HepG2 (cell line): ENCODE results near the gene GYS1. TPM values are rescaled to one million over a fixed set of nuclear protein-coding genes. Genes with fewer than 3 reads are reported as not detected.

Source experiments
- ATAD3A ChIP-seq: sonication (generic); formaldehyde crosslinking; IDR thresholded peaks from 2 replicates; pipeline ENCODE4 v1.4.0; 2020; ENCODE audit warnings: missing genetic modification reagents
- BRD4 ChIP-seq: sonication (generic); formaldehyde crosslinking; IDR thresholded peaks from 2 replicates; pipeline ENCODE4 v1.4.0; 2020; ENCODE audit warnings: missing genetic modification reagents
- E2F1 ChIP-seq: sonication (generic); formaldehyde crosslinking; IDR thresholded peaks from 2 replicates; pipeline ENCODE4 v1.5.0; 2020; ENCODE audit warnings: missing genetic modification reagents
- EED ChIP-seq: sonication (generic); formaldehyde crosslinking; IDR thresholded peaks from 2 replicates; pipeline ENCODE4 v1.5.0; 2020; ENCODE audit warnings: mild to moderate bottlenecking, missing genetic modification reagents
- FOXO1 ChIP-seq: sonication (generic); formaldehyde crosslinking; IDR thresholded peaks from 2 replicates; pipeline ENCODE4 v1.4.0; 2020; ENCODE audit warnings: missing genetic modification reagents
- GABPB1 ChIP-seq: IDR thresholded peaks from 2 replicates; pipeline ENCODE4 v1.6.1; 2016; ENCODE audit warnings: mild to moderate bottlenecking, missing genetic modification reagents, moderate library complexity, missing compliant biosample characterization
- HOXA7 ChIP-seq: sonication (generic); formaldehyde crosslinking; IDR thresholded peaks from 2 replicates; pipeline ENCODE4 v1.8.1; 2022; ENCODE audit warnings: mild to moderate bottlenecking, missing genetic modification reagents, moderate library complexity
- ISL2 ChIP-seq: sonication (generic); formaldehyde crosslinking; IDR thresholded peaks from 2 replicates; pipeline ENCODE4 v1.5.0; 2020; ENCODE audit warnings: missing genetic modification reagents
- NFYC ChIP-seq: IDR thresholded peaks from 2 replicates; pipeline ENCODE4 v1.6.1; 2016; ENCODE audit warnings: missing genetic modification reagents, missing compliant biosample characterization
- RAD21 ChIP-seq: fragments of 450-650 bp; formaldehyde crosslinking; IDR thresholded peaks from 2 replicates; pipeline ENCODE4 v1.5.0; 2020; ENCODE audit warnings: mild to moderate bottlenecking
- RCOR2 ChIP-seq: IDR thresholded peaks from 2 replicates; pipeline ENCODE4 v1.6.1; 2016; ENCODE audit warnings: missing biosample characterization, missing genetic modification reagents
- RFXAP ChIP-seq: sonication (generic); formaldehyde crosslinking; IDR thresholded peaks from 2 replicates; pipeline ENCODE4 v1.4.0; 2020; ENCODE audit warnings: missing genetic modification reagents, borderline replicate concordance
- TEAD2 ChIP-seq: sonication (generic); formaldehyde crosslinking; IDR thresholded peaks from 2 replicates; pipeline ENCODE4 v1.9.0; 2021; ENCODE audit warnings: missing genetic modification reagents
- THYN1 ChIP-seq: sonication (generic); formaldehyde crosslinking; IDR thresholded peaks from 2 replicates; pipeline ENCODE4 v1.8.1; 2023; ENCODE audit warnings: low read depth, mild to moderate bottlenecking, moderate library complexity, missing genetic modification reagents, borderline replicate concordance
- ZFAT ChIP-seq: sonication (generic); formaldehyde crosslinking; conservative IDR thresholded peaks from 2 replicates; pipeline ENCODE4 v1.8.1; 2023; ENCODE audit warnings: missing genetic modification reagents, inconsistent platforms
- ZFP36L1 ChIP-seq: sonication (generic); formaldehyde crosslinking; IDR thresholded peaks from 2 replicates; pipeline ENCODE4 v1.8.0; 2022; ENCODE audit warnings: mild to moderate bottlenecking, missing genetic modification reagents, moderate library complexity
- ZNF205 ChIP-seq: IDR thresholded peaks from 2 replicates; pipeline ENCODE4 v1.6.1; 2018; ENCODE audit warnings: missing biosample characterization, missing genetic modification reagents
- ZNF460 ChIP-seq: sonication (generic); formaldehyde crosslinking; IDR thresholded peaks from 2 replicates; pipeline ENCODE4 v1.5.1; 2020; ENCODE audit warnings: missing genetic modification reagents, mild to moderate bottlenecking, borderline replicate concordance
- ZSCAN25 ChIP-seq: sonication (generic); formaldehyde crosslinking; IDR thresholded peaks from 2 replicates; pipeline ENCODE4 v1.8.0; 2022; ENCODE audit warnings: mild to moderate bottlenecking, missing genetic modification reagents
- ZSCAN31 ChIP-seq: sonication (generic); formaldehyde crosslinking; IDR thresholded peaks from 2 replicates; pipeline ENCODE4 v1.5.0; 2020; ENCODE audit warnings: low read depth, mild to moderate bottlenecking, missing genetic modification reagents
- polyA plus RNA-seq, 8 experiments: library from polyadenylated mRNA; depleted of rRNA in 3 of 8; stranded (reverse) in 7 of 8; unstranded in 1 of 8; fragments of >200 nt; fragmentation: Illumina TruSeq in 4 of 8; extraction: Trizol in 4 of 8; gene quantifications; 2 replicates each; pipeline versions ENCODE4 v1.2.1 to v1.2.3, GENCODE V29; 2011 to 2016; ENCODE audit warnings: low read depth in 4 of 8, missing spikeins in 1 of 8, mixed read lengths in 1 of 8; ENCODE audit not compliant: insufficient read depth in 1 of 8
- total RNA-seq, 5 experiments: library from RNA; depleted of rRNA; stranded (reverse); fragments of >200 nt; fragmentation: Illumina TruSeq; extraction: Trizol; gene quantifications; 2 replicates each; pipeline ENCODE4 v1.2.3, GENCODE V29; 2016; ENCODE audit warnings: low read depth in 1 of 5
- TF ChIP-seq, protein P1 (sequence below): sonication (generic); formaldehyde crosslinking; conservative IDR thresholded peaks from 2 replicates; pipeline ENCODE4 v1.8.0; 2022; ENCODE audit warnings: missing genetic modification reagents
- TF ChIP-seq, protein P2 (sequence below): IDR thresholded peaks from 2 replicates; pipeline ENCODE4 v1.6.1; 2012; ENCODE audit warnings: low read depth, low read length, improper control_type of control experiment
- TF ChIP-seq, protein P3 (sequence below), 2 experiments: fragments of 450-650 bp in 1 of 2; sonication (generic) in 1 of 2; formaldehyde crosslinking; IDR thresholded peaks; 2 replicates each; pipeline versions ENCODE4 v1.5.0 to v1.8.0; 2020 to 2022; ENCODE audit warnings: mild to moderate bottlenecking in 1 of 2, missing genetic modification reagents in 1 of 2
- TF ChIP-seq, protein P4 (sequence below): sonication (generic); formaldehyde crosslinking; IDR thresholded peaks from 2 replicates; pipeline ENCODE4 v1.5.0; 2020; ENCODE audit warnings: mild to moderate bottlenecking, missing genetic modification reagents, moderate library complexity

GYS1 gene
- total and polyA plus RNA-seq, 2 of the 13 experiments (the other 11 are each of a cell fraction or from before 2014, with no cell fraction given), result 18.4 to 42.1 TPM

- TF ChIP-seq ISL2 (CRISPR knock-in tag) (no peak), BRD4 (no peak), RAD21 (CRISPR knock-in tag) (peak; percentile 90), EED (CRISPR knock-in tag) (no peak), ZNF460 (CRISPR knock-in tag) (no peak), ATAD3A (no peak), NFYC (CRISPR knock-in tag) (no peak), RFXAP (no peak), E2F1 (CRISPR knock-in tag) (no peak), HOXA7 (CRISPR knock-in tag) (no peak), TEAD2 (CRISPR knock-in tag) (no peak), FOXO1 (CRISPR knock-in tag) (no peak), ZFP36L1 (CRISPR knock-in tag) (no peak), ZSCAN31 (no peak), GABPB1 (no peak), ZNF205 (CRISPR knock-in tag) (no peak), ZSCAN25 (CRISPR knock-in tag) (no peak), THYN1 (no peak), RCOR2 (CRISPR knock-in tag) (no peak), ZFAT (no peak)
- TF ChIP-seq, protein P1, sequence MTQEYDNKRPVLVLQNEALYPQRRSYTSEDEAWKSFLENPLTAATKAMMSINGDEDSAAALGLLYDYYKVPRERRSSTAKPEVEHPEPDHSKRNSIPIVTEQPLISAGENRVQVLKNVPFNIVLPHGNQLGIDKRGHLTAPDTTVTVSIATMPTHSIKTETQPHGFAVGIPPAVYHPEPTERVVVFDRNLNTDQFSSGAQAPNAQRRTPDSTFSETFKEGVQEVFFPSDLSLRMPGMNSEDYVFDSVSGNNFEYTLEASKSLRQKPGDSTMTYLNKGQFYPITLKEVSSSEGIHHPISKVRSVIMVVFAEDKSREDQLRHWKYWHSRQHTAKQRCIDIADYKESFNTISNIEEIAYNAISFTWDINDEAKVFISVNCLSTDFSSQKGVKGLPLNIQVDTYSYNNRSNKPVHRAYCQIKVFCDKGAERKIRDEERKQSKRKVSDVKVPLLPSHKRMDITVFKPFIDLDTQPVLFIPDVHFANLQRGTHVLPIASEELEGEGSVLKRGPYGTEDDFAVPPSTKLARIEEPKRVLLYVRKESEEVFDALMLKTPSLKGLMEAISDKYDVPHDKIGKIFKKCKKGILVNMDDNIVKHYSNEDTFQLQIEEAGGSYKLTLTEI (CRISPR knock-in tag), result no peak
- TF ChIP-seq, protein P2, sequence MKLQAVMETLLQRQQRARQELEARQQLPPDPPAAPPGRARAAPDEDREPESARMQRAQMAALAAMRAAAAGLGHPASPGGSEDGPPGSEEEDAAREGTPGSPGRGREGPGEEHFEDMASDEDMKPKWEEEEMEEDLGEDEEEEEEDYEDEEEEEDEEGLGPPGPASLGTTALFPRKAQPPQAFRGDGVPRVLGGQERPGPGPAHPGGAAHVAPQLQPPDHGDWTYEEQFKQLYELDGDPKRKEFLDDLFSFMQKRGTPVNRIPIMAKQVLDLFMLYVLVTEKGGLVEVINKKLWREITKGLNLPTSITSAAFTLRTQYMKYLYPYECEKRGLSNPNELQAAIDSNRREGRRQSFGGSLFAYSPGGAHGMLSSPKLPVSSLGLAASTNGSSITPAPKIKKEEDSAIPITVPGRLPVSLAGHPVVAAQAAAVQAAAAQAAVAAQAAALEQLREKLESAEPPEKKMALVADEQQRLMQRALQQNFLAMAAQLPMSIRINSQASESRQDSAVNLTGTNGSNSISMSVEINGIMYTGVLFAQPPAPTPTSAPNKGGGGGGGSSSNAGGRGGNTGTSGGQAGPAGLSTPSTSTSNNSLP, result no peak
- TF ChIP-seq, protein P3, sequence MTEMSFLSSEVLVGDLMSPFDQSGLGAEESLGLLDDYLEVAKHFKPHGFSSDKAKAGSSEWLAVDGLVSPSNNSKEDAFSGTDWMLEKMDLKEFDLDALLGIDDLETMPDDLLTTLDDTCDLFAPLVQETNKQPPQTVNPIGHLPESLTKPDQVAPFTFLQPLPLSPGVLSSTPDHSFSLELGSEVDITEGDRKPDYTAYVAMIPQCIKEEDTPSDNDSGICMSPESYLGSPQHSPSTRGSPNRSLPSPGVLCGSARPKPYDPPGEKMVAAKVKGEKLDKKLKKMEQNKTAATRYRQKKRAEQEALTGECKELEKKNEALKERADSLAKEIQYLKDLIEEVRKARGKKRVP (CRISPR knock-in tag; IDR thresholded peaks at IDR 0.05), result no peak
- TF ChIP-seq, protein P4, sequence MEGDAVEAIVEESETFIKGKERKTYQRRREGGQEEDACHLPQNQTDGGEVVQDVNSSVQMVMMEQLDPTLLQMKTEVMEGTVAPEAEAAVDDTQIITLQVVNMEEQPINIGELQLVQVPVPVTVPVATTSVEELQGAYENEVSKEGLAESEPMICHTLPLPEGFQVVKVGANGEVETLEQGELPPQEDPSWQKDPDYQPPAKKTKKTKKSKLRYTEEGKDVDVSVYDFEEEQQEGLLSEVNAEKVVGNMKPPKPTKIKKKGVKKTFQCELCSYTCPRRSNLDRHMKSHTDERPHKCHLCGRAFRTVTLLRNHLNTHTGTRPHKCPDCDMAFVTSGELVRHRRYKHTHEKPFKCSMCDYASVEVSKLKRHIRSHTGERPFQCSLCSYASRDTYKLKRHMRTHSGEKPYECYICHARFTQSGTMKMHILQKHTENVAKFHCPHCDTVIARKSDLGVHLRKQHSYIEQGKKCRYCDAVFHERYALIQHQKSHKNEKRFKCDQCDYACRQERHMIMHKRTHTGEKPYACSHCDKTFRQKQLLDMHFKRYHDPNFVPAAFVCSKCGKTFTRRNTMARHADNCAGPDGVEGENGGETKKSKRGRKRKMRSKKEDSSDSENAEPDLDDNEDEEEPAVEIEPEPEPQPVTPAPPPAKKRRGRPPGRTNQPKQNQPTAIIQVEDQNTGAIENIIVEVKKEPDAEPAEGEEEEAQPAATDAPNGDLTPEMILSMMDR, result peak; percentile 95
Measured at GRCh38 chr19:48970923-48971395, 22.1 kb downstream of the GYS1 start (continued).
